K562 (cell line): ENCODE data around the gene VEGFB. TPM values are rescaled to one million over a fixed set of nuclear protein-coding genes. Genes with fewer than 3 reads are reported as not detected.

Experiments
- ATAC-seq: fragments of 200-7000 bp; cut with Tn5 transposase; 3 replicates; pipeline ENCODE4 v1.9.1; 2020; ENCODE audit warnings: moderate library complexity
- BruUV-seq: library from RNA; stranded (reverse); fragments of 400-500 nt; replicated peaks from 2 replicates; lab custom pipeline; 2021; lab: Mats Ljungman, UMichigan
- CTCF ChIA-PET: fragments of 300-600 bp; formaldehyde crosslinking; extraction: SDS; loops from one replicate; lab custom pipeline; 2021; ENCODE audit warnings: low intra/inter-chr PET ratio; lab: Yijun Ruan, JAX
- POLR2A ChIA-PET: fragments of 300-600, 350-650 bp; sonication (Branson Sonifier 250); formaldehyde crosslinking; extraction: SDS; loops from one replicate; lab custom pipeline; 2021; ENCODE audit warnings: antibody characterized with exemption, inconsistent platforms; lab: Yijun Ruan, JAX
- DNase-seq, 4 experiments: peaks; one replicate each; pipeline versions ENCODE4 v3.0.0 to v3.0.0-alpha.2; 2011 to 2018; ENCODE audit warnings: low spot score in 3 of 4, mixed read lengths in 3 of 4; ENCODE audit errors: extremely low read depth in 1 of 4
- FAIRE-seq: peaks from 2 replicates; lab custom pipeline; 2011; peaks lifted over from hg19 to GRCh38; lab: Jason Lieb, UNC
- H2AFZ ChIP-seq: 2 replicates; pipeline ENCODE4 v1.6.0; 2011; ENCODE audit warnings: low read depth, low read length, control low read depth, inconsistent platforms
- H3K27ac ChIP-seq: fragments of 200-600 bp; 3 replicates; pipeline ENCODE4 v1.8.0; 2011; ENCODE audit warnings: low read depth, mild to moderate bottlenecking, control low read depth, inconsistent platforms, low read length, moderate library complexity, mixed read lengths; ENCODE audit errors: extremely low read depth
- H3K27me3 ChIP-seq, 2 experiments: fragments of 300-600 bp in 1 of 2; 2 replicates in 1 of 2; 3 replicates in 1 of 2; pipeline versions ENCODE4 v1.6.0 to v1.8.0; 2011; ENCODE audit warnings: inconsistent platforms in 2 of 2, low read length in 2 of 2, mild to moderate bottlenecking in 1 of 2, mixed read lengths in 1 of 2, moderate library complexity in 1 of 2; ENCODE audit not compliant: control insufficient read depth in 2 of 2, insufficient read depth in 2 of 2
- H3K36me3 ChIP-seq: fragments of 300-600 bp; 3 replicates; pipeline ENCODE4 v1.8.0; 2011; ENCODE audit warnings: mild to moderate bottlenecking, low read length, inconsistent platforms; ENCODE audit not compliant: control insufficient read depth, insufficient read depth
- H3K4me1 ChIP-seq, 2 experiments: fragments of 200-600 bp in 1 of 2; replicated peaks in 1 of 2; 2 replicates in 1 of 2; 3 replicates in 1 of 2; pipeline versions ENCODE4 v1.5.1 to v1.8.0; 2011; ENCODE audit warnings: inconsistent platforms in 2 of 2, low read length in 2 of 2, mild to moderate bottlenecking in 1 of 2, mixed read lengths in 1 of 2, moderate library complexity in 1 of 2; ENCODE audit not compliant: control insufficient read depth in 2 of 2, insufficient read depth in 2 of 2
- H3K4me2 ChIP-seq: 2 replicates; pipeline ENCODE4 v1.6.1; 2011; ENCODE audit warnings: low read length, control low read depth, inconsistent platforms, mixed read lengths; ENCODE audit not compliant: insufficient read depth
- H3K4me3 ChIP-seq: fragments of 200-600 bp; sonication (generic), shearing (Covaris generic); 2 replicates; pipeline ENCODE4 v1.5.1; 2016; ENCODE audit warnings: control low read depth, inconsistent platforms
- H3K79me2 ChIP-seq: fragments of 200-600 bp; 3 replicates; pipeline ENCODE4 v1.8.0; 2011; ENCODE audit warnings: low read length, inconsistent platforms; ENCODE audit not compliant: control insufficient read depth, insufficient read depth
- H3K9ac ChIP-seq, 2 experiments: 2 replicates each; pipeline versions ENCODE4 v1.6.0 to v1.6.1; 2011; ENCODE audit warnings: low read depth in 2 of 2, low read length in 2 of 2, control low read depth in 1 of 2, inconsistent platforms in 1 of 2, mild to moderate bottlenecking in 1 of 2, mixed read lengths in 1 of 2; ENCODE audit not compliant: insufficient read depth in 1 of 2
- H3K9me1 ChIP-seq: one replicate; pipeline ENCODE4 v1.6.0; 2011; ENCODE audit warnings: inconsistent platforms, mild to moderate bottlenecking, low read length, moderate library complexity; ENCODE audit not compliant: control insufficient read depth, insufficient read depth
- H3K9me3 ChIP-seq: replicated peaks from 2 replicates; pipeline ENCODE4 v1.5.1; 2011; ENCODE audit warnings: low read depth, low read length, inconsistent platforms; ENCODE audit not compliant: control insufficient read depth, insufficient read depth
- H4K20me1 ChIP-seq: replicated peaks from 2 replicates; pipeline ENCODE4 v1.6.1; 2011; ENCODE audit warnings: low read length, inconsistent platforms, mixed read lengths; ENCODE audit not compliant: control insufficient read depth, insufficient read depth
- BRCA1 ChIP-seq, 2 experiments: fragments of 450-650 bp in 1 of 2; sonication (generic) in 1 of 2; formaldehyde crosslinking in 1 of 2; IDR thresholded peaks; 2 replicates each; pipeline versions ENCODE4 v1.5.0 to v1.6.1; 2017 to 2020; ENCODE audit warnings: mild to moderate bottlenecking in 1 of 2, missing genetic modification reagents in 1 of 2
- EGR1 ChIP-seq: fragments of 450-650 bp; conservative IDR thresholded peaks from 2 replicates; pipeline ENCODE4 v1.6.1; 2017; ENCODE audit warnings: mild to moderate bottlenecking
- PCBP1 ChIP-seq: fragments of 200-400 bp; formaldehyde crosslinking; IDR thresholded peaks from 2 replicates; pipeline ENCODE4 v1.6.1; 2018; ENCODE audit warnings: mild to moderate bottlenecking, low read depth, low read length; ENCODE audit not compliant: poor library complexity, severe bottlenecking
- TCF7 ChIP-seq: sonication (generic); IDR thresholded peaks from 2 replicates; pipeline ENCODE4 v1.6.1; 2016; ENCODE audit warnings: antibody characterized with exemption, borderline replicate concordance
- ZBTB1 ChIP-seq: sonication (generic); formaldehyde crosslinking; IDR thresholded peaks from 2 replicates; pipeline ENCODE4 v1.8.1; 2023; ENCODE audit warnings: missing genetic modification reagents, low read depth, mild to moderate bottlenecking, borderline replicate concordance
- ZBTB40 ChIP-seq, 2 experiments: fragments of 450-650 bp in 1 of 2; sonication (generic) in 1 of 2; formaldehyde crosslinking in 1 of 2; IDR thresholded peaks; 2 replicates each; pipeline versions ENCODE4 v1.7.1 to v1.9.0; 2016 to 2022; ENCODE audit warnings: inconsistent platforms in 1 of 2, mild to moderate bottlenecking in 1 of 2, missing genetic modification reagents in 1 of 2
- whole genome bisulfite sequencing: fragments of 100-300 bp; shearing (Covaris generic); methylation state at CpG from one replicate; pipeline ENCODE4 v1.1.6; 2016; ENCODE audit warnings: low coverage, mixed read lengths; ENCODE audit not compliant: insufficient coverage; ENCODE audit errors: missing lambda C conversion rate; 5-methylcytosine and 5-hydroxymethylcytosine counted together
- in situ Hi-C: fragments of 300-500 bp; cut with MboI; formaldehyde crosslinking; loops from 4 replicates; pipeline ENCODE4 v1.15.0; 2018; ENCODE audit warnings: inconsistent platforms, mixed read lengths
- intact Hi-C: fragments of 100-400 bp; cut with micrococcal nuclease; formaldehyde crosslinking; loops from 2 replicates; pipeline ENCODE4 v1.14.2; 2022
- polyA plus RNA-seq, 8 experiments: library from polyadenylated mRNA; depleted of rRNA in 4 of 8; stranded (reverse) in 5 of 8; unstranded in 3 of 8; fragments of >200 nt; fragmentation: Nextera tagmentation in 2 of 8; fragmentation: Illumina TruSeq in 1 of 8; extraction: Ambion mirVana in 2 of 8; extraction: Trizol in 1 of 8; gene quantifications; 2 replicates each; pipeline versions ENCODE4 v1.2.1 to v1.2.3, GENCODE V29; 2011 to 2014; ENCODE audit warnings: inconsistent platforms in 1 of 8, missing spikeins in 1 of 8
- total RNA-seq, 7 experiments: library from RNA; depleted of rRNA in 6 of 7; stranded (reverse); fragments of >200 nt in 6 of 7; fragmentation: Illumina TruSeq in 2 of 7; extraction: Trizol in 2 of 7; gene quantifications; 2 replicates each; pipeline versions ENCODE4 v1.2.1 to v1.2.3, GENCODE V29; 2011 to 2021; ENCODE audit warnings: low replicate concordance in 1 of 7

The VEGFB gene
- total and polyA plus RNA-seq, 9 of the 15 experiments (the other 6 are each of a cell fraction or from before 2014, with no cell fraction given): 11.0 to 83.4 (median 25.7) TPM

GRCh38 chr11:64207256-64208085 lies 26.9 kb upstream of the VEGFB start:
- Histone ChIP-seq H3K4me3 (peak overlapping the region; percentile 77), H3K4me2 (peak overlapping the region; percentile 97), H3K36me3 (peaks cover 91% of the 10 kb centered on the region), H3K4me1 (peaks cover 36 to 70% of the 10 kb centered on the region in 2 experiments), H3K79me2 (peaks cover 47% of the 10 kb centered on the region), H3K9me1 (peaks cover 8% of the 10 kb centered on the region), H3K27ac (peak overlapping the region; percentile 100), H4K20me1 (no peaks in the 10 kb centered on the region; the same call in 1 of the 2 replicates), H3K9ac (peak overlapping the region; percentile 99 to 100), H2AFZ (peak overlapping the region; percentile 76), H3K9me3 (no peaks in the 10 kb centered on the region), H3K27me3 (no peaks in the 10 kb centered on the region)
- peak; percentile 99 for FAIRE-seq
- peak; percentile 89 to 95 (median 89) for DNase-seq
- POLR2A ChIA-PET: interaction anchor here (0.6 to 8.2 kb wide), 26 partner anchors 11 to 426 kb away, joined by 3 to 77 read pairs (median 6); partner anchors contain the start of genes BAD, CATSPERZ, COX8A and ESRRA
- TSS peak; percentile 88 for BruUV-seq
- CTCF ChIA-PET: interaction anchor here (2.6 kb wide), 1 partner anchor 94 kb away, joined by 9 read pairs; no protein-coding TSS in a partner anchor
- intact Hi-C loops: loop anchor here (2.0 to 5.0 kb wide), 3 partner anchors 23 to 150 kb away; partner anchors contain the start of genes DNAJC4, PPP1R14B and RPS6KA4
- in situ Hi-C loops: no loop called here
- peak; percentile 76 for ATAC-seq
- WGBS: under 1% methylated on average over 29 of the region's 30 CpGs
- no peak for TF ChIP-seq PCBP1
- peak; percentile 56 for TF ChIP-seq EGR1
- peak; percentile 34; the same call in 1 of the 2 replicates for TF ChIP-seq TCF7
- peak; percentile 77 for TF ChIP-seq ZBTB40 (IDR thresholded peaks at IDR 0.05)
- TF ChIP-seq ZBTB40 (CRISPR knock-in tag; IDR thresholded peaks at IDR 0.05): no peak
- TF ChIP-seq ZBTB1 (CRISPR knock-in tag): no peak
- TF ChIP-seq BRCA1 (IDR thresholded peaks at IDR 0.05): no peak
- TF ChIP-seq BRCA1 (CRISPR knock-in tag; IDR thresholded peaks at IDR 0.05): no peak
